Vagina (tissue), 2 donors: ENCODE data around the gene PMPCA. TPM values are rescaled to one million over a fixed set of nuclear protein-coding genes. Genes with fewer than 3 reads are reported as not detected.

Source experiments
- DNase-seq, 2 donors: peaks; one replicate each; pipeline ENCODE4 v3.0.0-alpha.2; 2017; ENCODE audit errors: extremely low spot score in 2 of 2
- H3K27ac ChIP-seq: fragments of 200-600 bp; sonication (generic); one replicate; pipeline ENCODE4 v1.5.1; 2019
- H3K27me3 ChIP-seq: fragments of 200-600 bp; sonication (generic); one replicate; pipeline ENCODE4 v1.5.1; 2019
- H3K36me3 ChIP-seq, 2 donors: fragments of 200-600 bp; sonication (generic); one replicate each; pipeline ENCODE4 v1.5.1; 2017 to 2019
- H3K4me1 ChIP-seq: fragments of 200-600 bp; sonication (generic); one replicate; pipeline ENCODE4 v1.5.1; 2019
- H3K4me3 ChIP-seq, 2 donors: fragments of 200-600 bp; sonication (generic); 1 replicate in 1 of 2; 2 replicates in 1 of 2; pipeline ENCODE4 v1.5.1; 2016 to 2019
- H3K9me3 ChIP-seq: fragments of 200-600 bp; sonication (generic); one replicate; pipeline ENCODE4 v1.5.1; 2019
- CTCF ChIP-seq, 3 experiments: fragments of 450-650 bp in 2 of 3; fragments of 200-600 bp in 1 of 3; sonication (generic) in 1 of 3; IDR thresholded peaks; one replicate each; pipeline ENCODE4 v1.5.1; 2017 to 2019; ENCODE audit warnings: antibody characterized with exemption in 3 of 3, mild to moderate bottlenecking in 2 of 3, moderate library complexity in 2 of 3
- POLR2A ChIP-seq, 2 donors: fragments of 450-650 bp; IDR thresholded peaks; one replicate each; pipeline ENCODE4 v1.6.1; 2017; ENCODE audit warnings: antibody characterized with exemption in 2 of 2, mild to moderate bottlenecking in 2 of 2, moderate library complexity in 2 of 2
- POLR2AphosphoS5 ChIP-seq, 2 donors: sonication (generic); formaldehyde crosslinking; IDR thresholded peaks; one replicate each; pipeline ENCODE4 v1.9.0; 2017; ENCODE audit warnings: antibody characterized with exemption in 2 of 2, mild to moderate bottlenecking in 2 of 2, low read depth in 1 of 2; ENCODE audit not compliant: insufficient read depth in 1 of 2
- intact Hi-C: fragments of 100-400 bp; cut with DNase I; formaldehyde crosslinking; loops from one replicate; pipeline ENCODE4 v1.15.1; 2023
- total RNA-seq: library from RNA; depleted of rRNA; stranded (reverse); fragments of >200 nt; gene quantifications from one replicate; pipeline ENCODE4 v1.2.3, GENCODE V29; 2016

PMPCA gene
- total RNA-seq, 1 donor from 2014 or later: 23.6 TPM

- no peak for DNase-seq
- H3K27me3 ChIP-seq: no peaks in the 10 kb centered on the region
- intact Hi-C loops: no loop called here
- H3K4me1 ChIP-seq: peaks cover 19% of the 10 kb centered on the region
- H3K4me3 ChIP-seq: no peak overlapping the region
- no peaks in the 10 kb centered on the region for H3K9me3 ChIP-seq
- no peak overlapping the region for H3K27ac ChIP-seq
- TF ChIP-seq POLR2A (IDR thresholded peaks at IDR 0.05) (no peak), POLR2AphosphoS5 (IDR thresholded peaks at IDR 0.05; ENCODE audit: insufficient read depth in 1 of 2, low read depth in 1 of 2) (no peak), CTCF (IDR thresholded peaks at IDR 0.05) (no peak)
- H3K36me3 ChIP-seq: peaks cover 0 to 41% of the 10 kb centered on the region in 2 donors
Observed at GRCh38 chr9:136432591-136432990, 22.1 kb downstream of the PMPCA start.

GRCh38 chr9:136433043-136433715, 22.7 kb downstream of the PMPCA start:
- Histone ChIP-seq H3K9me3 (no peaks in the 10 kb centered on the region), H3K4me1 (peaks cover 25% of the 10 kb centered on the region), H3K36me3 (peaks cover 0 to 41% of the 10 kb centered on the region in 2 donors), H3K4me3 (no peak overlapping the region), H3K27ac (no peak overlapping the region), H3K27me3 (no peaks in the 10 kb centered on the region)
- no peak for DNase-seq
- intact Hi-C loops: no loop called here
- TF ChIP-seq POLR2A (IDR thresholded peaks at IDR 0.05): no peak
- no peak for TF ChIP-seq POLR2AphosphoS5 (IDR thresholded peaks at IDR 0.05; ENCODE audit: insufficient read depth in 1 of 2, low read depth in 1 of 2)
- TF ChIP-seq CTCF (IDR thresholded peaks at IDR 0.05): no peak

GRCh38 chr9:136433849-136434579, 23.6 kb downstream of the PMPCA start:
- intact Hi-C loops: no loop called here
- Histone ChIP-seq H3K27me3 (no peaks in the 10 kb centered on the region), H3K4me1 (peaks cover 32% of the 10 kb centered on the region), H3K9me3 (no peaks in the 10 kb centered on the region), H3K36me3 (peaks cover 0 to 38% of the 10 kb centered on the region in 2 donors), H3K27ac (no peak overlapping the region), H3K4me3 (no peak overlapping the region)
- no peak for TF ChIP-seq POLR2A (IDR thresholded peaks at IDR 0.05)
- TF ChIP-seq POLR2AphosphoS5 (IDR thresholded peaks at IDR 0.05; ENCODE audit: insufficient read depth in 1 of 2, low read depth in 1 of 2): no peak
- no peak for TF ChIP-seq CTCF (IDR thresholded peaks at IDR 0.05)
- no peak for DNase-seq

- TF ChIP-seq CTCF (IDR thresholded peaks at IDR 0.05): no peak
- no peak for TF ChIP-seq POLR2AphosphoS5 (IDR thresholded peaks at IDR 0.05; ENCODE audit: insufficient read depth in 1 of 2, low read depth in 1 of 2)
- TF ChIP-seq POLR2A (IDR thresholded peaks at IDR 0.05): no peak
- Histone ChIP-seq H3K27me3 (no peaks in the 10 kb centered on the region), H3K4me1 (peaks cover 32% of the 10 kb centered on the region), H3K36me3 (peaks cover 0 to 31% of the 10 kb centered on the region in 2 donors), H3K9me3 (no peaks in the 10 kb centered on the region), H3K27ac (no peak overlapping the region), H3K4me3 (no peak overlapping the region)
- intact Hi-C loops: no loop called here
- DNase-seq: no peak
Observed at GRCh38 chr9:136434580-136435169, 24.2 kb downstream of the PMPCA start.
